HG03575 (cell line): ENCODE results near the gene DRC7.
"Not testable (repeated sequence)": the region's sequence is repeated elsewhere in the genome, so short reads cannot be mapped to it uniquely, and the experiment has no call there.

ENCODE experiments used
- ATAC-seq: cut with Tn5 transposase; IDR thresholded peaks from one replicate; pipeline ENCODE4 v1.9.1; 2021; ENCODE audit not compliant: unreplicated experiment, insufficient number of reproducible peaks, low FRiP score; ENCODE audit errors: extremely low read depth

The DRC7 gene

DNA sequence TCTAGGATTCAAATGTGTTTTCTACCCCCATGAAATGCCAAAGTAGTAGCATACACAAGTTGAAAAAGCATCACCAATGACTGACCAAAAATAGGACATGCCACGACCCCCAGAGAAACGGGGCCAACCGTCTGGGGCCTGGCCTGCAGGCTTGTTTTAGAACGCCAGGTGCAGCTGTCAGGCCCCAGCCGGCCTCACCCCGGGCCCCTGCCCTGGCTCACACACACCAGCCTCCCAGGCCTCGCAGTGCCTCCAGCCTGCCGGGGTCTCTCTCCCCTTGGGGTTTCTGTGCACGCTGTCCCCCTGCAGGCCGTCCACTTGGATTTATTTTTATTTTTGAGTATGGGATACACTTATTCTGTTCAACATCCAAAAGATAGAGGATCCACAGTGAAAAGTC lies 48.9 kb downstream of the DRC7 start:
- ATAC-seq = no peak

DNA sequence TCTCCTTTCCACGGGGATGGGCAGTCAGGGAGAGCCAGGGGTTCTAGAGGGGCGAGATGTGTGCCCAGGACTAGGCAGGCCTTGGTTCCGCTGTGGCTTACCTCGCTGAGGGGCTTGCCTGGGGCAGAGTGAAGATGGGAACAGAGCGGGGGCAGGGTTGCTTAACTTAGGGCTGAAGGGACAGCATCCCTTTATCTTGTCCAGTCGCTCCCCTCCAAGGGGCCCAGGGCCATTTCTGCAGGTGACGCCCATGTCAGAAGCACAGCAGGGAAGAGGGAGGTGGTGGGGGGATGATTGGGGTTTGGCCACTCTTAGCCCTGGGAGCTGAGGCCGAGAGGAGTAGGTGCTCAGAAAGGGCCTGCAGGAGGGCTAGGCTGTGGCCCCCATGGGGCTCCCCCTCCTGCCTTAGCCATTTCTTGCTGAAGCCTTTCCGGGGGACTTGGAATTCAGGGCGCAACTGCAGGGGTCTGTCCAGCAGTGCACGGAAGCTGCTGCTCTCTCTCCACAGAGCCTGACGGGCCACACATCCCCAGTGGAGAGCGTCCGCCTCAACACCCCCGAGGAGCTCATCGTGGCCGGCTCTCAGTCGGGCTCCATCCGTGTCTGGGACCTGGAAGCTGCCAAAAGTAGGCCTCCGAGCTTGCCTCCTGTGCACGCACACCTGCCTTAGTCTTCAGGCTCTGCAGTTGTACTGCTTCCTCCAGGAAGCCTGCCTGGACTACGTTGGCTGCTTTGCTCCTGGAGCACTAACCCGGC lies 49.5 kb downstream of the DRC7 start:
- no peak for ATAC-seq

DNA sequence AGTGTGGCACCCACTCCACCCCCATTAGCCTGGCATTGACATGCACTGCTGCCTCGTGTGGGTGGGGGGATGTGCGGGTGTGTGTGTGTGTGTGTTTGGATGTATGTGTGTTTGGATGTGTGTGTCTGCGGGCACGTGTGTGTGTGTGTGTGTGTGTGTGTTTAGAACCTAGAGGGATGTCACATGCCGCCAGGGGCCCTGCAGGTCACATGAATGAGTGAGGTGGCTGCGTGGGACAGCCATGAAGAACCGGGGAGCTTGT lies 50.0 kb downstream of the DRC7 start:
- no peak for ATAC-seq

DNA sequence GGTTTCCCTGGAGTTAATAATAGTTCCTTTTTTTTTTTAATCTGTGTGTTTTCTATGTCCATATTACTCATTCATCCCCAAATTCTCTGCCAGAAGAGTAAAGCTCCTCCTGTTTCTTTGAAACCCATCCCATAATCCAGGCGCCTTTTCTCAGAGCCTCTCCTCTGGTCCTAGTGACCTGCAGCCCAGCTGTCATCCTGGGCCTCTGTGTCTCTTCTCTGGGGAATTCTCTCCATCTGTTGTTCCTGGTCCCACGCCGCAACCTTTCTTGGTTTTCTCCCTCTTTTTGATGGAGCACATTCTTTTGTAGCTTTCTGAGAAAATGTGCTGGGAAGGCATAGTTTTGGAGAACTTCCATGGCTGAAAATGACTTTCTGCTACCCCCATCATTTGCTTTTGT lies 51.2 kb downstream of the DRC7 start:
- ATAC-seq = no peak

DNA sequence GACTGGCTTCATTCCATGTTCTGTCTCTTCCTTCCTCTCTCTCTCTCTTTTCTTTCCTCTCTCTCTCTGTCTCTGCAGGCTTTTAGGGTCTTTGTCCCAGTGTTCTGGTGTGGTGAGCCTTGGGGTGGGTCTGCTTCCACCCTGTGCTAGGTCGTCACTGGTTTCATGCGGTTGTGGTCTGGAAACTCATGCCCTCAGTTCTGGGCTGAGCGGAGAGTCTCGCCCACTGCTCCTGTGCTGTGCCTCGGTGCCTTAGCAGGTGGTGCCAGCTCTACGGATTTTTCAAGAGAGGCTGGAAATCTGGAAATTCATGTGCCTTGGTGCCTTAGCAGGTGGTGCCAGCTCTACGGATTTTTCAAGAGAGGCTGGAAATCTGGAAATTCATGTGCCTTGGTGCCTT lies 51.7 kb downstream of the DRC7 start:
- ATAC-seq = not testable (repeated sequence)

DNA sequence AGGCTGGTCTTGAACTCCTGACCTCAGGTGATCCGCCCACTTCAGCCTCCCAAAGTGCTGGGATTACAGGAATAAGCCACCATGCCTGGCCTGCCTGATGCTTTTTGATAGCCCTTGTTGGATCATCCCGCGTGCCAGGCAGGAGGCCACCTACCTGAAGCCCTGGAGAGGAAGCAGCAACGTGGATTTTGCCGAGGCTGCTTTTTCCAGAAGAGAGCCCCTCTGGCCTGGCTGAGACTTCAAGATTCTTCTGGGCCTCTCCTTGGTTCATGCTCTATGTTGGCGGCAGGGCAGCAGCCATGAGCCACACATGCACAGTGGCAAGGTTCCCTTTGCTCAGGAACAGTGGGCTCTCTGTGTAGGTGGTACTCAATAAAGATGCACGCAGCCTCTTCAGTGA lies 52.5 kb downstream of the DRC7 start:
- ATAC-seq = no peak

DNA sequence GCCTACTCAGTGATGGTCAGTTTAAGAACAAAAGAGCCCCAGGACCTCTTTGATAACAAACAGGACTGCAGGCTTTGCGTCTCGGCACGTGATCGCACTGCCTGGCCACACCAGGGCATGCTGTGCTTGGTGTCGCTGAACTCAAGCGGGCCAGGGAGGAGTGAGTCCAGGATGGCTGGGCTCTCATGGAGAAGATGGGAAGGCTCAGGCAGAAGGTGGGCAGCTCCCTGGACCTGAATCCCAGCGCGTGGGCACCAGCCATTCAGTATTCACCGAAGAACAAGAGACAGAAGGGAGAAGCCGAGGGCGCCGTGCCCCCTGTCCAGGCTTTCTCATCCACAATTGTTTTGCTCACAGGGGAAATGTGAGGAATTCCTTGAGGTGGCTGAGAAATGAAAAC lies 52.9 kb downstream of the DRC7 start:
- ATAC-seq = no peak

DNA sequence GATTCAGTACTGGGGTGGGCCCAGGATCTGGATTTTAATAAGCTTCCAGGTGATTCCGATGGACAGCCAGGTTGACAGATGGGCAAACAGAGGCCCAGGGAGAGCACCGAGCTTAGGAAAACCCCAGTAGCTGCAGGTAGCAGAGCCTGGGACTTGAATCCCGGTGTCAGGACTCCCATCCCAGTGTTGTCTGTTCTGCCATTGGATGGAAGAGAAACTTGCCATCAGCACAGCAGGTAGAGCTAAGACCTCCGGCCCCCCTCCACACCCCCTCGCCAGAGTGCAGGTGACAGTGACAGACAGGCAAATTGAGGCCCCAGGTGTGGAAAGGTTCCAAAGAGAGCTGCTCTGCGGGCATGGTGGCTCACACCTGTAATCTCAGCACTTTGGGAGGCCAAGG lies 53.4 kb downstream of the DRC7 start:
- ATAC-seq = no peak

DNA sequence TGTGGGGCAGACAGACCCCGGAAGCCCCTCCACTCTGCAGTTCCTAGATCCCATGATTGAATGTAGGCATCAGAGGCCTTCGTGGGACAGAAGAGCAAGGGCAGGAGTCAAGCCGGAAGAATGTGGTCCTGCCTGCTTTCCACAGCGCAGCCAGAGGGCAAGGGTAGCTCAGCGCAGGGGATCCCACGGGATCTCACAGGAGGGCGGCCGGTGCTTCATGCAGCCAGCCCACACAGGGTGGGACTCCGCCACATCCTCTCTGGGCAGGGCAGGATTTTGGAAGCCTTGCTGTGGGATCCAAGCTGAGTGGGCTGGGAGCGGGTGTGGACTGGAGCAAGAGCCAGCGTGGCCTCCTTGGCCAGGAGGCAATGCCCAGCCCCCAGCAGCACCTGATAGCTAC lies 54.0 kb downstream of the DRC7 start:
- no peak for ATAC-seq

DNA sequence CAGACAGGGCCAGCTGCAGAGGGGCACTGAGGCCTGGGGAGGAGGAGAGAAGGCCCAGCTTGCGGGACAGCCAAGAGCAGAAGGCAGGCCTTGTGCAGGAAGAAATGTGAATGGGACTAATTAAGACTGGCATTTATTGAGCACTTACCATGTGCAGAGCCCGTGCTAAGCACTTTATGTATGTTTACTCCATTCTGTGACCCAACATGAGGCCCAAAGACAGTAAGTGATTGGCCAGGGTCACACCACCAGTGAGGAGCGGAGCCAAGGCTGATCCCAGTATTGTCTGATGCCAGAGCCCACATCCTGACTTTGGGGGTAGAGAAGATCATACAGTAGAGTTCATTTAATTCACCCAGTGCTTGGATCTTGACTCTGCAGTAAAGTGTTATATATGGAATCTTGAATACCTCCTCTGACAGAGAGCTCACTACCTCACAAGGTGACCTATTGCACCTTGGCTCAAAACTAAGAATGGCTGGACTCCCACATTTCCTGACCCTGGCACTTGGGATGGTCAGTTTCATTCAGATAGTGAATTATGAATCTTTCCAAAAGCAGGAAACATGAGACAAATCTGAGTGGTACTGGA lies 54.6 kb downstream of the DRC7 start:
- ATAC-seq = no peak

DNA sequence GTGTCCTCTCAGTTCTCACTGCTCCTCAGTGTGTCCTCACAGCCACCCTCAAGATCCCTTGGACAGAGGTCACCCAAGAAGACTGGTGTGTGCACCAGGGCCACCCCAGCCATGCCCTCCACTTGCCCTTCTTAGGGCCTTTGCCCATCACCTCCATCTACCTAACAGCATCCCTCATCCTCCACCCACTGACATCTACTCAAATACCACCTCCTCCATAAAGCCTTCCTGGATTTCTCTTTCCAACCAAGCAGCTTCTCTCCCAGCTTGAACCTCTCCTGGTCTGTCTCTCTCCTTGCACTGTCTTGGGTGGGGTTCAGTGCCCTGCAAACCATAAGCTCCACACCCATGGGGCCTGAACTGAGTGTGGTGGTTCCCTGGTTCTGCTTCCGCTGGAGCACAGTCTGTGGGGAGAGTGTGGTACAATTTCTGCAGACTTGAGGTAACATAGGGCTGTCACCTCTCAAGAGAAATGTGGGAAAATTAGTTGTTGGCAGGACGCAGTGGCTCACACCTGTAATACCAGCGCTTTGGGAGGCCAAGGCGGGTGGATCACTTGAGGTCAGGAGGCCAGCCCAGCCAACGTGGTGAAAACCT lies 55.3 kb downstream of the DRC7 start:
- ATAC-seq = no peak

DNA sequence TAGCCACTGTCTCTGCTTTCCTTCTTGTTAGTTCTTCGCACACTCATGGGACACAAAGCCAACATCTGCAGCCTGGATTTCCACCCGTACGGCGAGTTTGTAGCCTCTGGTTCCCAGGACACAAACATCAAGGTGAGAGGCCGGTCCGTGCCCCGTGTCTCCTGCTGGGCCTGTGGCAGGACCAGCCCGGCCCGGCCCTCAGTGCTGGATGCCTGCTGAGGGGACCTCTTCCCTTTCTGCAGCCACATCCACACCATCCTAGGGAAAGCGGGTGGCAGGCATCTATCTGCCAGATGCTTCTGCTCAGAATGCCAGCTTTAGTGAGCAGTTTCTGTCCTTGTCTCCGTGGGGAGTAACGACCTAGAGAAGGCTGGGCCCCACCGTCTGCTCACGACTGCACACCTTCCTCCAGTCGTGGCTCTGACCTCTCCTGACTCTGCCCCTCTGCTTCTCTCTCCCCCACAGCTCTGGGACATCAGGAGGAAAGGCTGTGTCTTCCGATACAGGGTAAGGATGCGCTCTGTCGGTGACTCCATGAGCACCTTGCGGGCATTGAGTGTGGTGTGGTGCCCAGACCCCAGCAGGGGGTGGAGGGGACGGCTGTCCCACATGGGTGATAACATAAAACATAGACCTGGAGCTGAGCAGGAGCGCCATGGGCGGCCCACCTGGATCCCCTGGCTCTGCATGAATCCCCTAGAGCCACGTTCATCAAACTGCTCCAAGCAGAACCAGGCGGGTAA lies 56.4 kb downstream of the DRC7 start:
- ATAC-seq = no peak

DNA sequence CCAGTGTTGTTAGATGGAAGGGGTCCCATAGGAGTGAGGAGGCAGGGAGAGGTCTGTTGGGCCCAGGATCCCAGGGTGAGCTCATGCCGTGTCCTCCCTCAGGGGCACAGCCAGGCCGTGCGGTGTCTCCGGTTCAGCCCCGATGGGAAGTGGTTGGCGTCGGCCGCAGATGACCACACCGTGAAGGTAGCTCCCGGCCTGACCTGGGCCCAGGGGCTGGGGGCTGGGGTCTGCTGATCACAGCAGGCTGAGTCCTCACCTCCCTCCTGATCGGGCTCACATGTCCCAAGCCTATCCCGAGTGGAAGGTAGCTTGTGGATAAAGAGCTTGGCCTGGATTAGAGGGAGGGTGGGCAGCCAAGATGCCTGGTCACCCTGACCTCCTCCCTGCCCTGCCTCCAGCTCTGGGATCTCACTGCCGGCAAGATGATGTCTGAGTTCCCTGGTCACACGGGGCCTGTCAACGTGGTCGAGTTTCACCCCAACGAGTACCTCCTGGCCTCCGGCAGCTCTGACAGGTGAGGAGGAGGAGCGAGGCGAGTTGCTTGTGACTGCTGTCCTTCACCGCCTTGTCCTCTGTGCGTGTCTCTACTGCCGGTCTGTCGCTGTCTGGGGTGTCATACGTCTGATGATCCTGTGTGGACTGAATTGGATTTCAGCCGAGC lies 57.1 kb downstream of the DRC7 start:
- no peak for ATAC-seq

DNA sequence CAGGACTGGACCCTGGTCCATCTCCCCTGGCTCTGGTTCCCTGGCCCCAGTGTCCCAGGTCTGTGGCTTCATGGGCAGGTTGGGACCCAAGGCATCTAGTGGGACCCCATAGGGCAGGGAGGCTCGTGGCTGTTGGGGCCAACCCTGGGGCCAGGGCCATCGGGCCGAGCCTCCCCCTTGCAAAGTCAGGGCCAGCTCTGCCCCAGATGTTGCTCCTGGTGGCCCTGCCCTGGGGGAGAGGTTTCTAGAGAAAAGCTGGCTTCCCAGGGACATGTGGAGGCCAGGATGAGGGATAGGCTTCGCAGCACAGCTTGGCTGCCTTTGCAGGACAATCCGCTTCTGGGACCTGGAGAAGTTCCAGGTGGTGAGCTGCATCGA lies 57.6 kb downstream of the DRC7 start:
- no peak for ATAC-seq

DNA sequence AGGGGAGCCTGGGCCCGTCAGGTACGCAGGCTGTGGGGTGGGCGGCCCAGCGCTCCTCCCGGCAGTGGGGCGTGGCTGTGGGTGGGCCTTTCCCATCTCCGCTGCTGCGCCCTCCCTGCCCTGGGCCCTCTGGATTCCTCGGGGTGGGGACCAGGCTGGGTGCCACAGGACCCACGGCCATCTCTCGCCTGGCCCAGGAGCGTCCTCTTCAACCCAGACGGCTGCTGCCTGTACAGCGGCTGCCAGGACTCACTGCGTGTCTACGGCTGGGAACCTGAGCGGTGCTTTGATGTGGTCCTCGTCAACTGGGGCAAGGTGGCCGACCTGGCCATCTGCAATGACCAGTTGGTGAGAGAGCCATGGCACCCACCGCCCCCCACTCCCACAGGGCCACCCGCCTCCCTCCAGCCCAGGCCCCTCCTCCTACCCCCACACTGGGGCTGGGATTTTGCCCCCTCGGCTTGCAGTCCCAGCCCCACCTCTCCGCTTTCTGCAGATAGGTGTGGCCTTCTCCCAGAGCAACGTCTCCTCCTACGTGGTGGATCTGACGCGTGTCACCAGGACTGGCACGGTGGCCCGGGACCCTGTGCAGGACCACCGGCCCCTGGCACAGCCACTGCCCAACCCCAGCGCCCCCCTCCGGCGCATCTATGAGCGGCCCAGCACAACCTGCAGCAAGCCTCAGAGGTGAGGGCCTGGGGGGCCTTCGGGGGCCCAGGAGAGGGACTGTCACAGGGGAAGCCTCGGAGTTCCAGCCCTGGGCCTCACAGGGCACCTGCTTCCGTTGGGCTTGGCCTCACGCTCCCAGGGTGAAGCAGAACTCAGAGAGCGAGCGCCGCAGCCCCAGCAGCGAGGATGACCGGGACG lies 58.2 kb downstream of the DRC7 start:
- ATAC-seq = no peak

DNA sequence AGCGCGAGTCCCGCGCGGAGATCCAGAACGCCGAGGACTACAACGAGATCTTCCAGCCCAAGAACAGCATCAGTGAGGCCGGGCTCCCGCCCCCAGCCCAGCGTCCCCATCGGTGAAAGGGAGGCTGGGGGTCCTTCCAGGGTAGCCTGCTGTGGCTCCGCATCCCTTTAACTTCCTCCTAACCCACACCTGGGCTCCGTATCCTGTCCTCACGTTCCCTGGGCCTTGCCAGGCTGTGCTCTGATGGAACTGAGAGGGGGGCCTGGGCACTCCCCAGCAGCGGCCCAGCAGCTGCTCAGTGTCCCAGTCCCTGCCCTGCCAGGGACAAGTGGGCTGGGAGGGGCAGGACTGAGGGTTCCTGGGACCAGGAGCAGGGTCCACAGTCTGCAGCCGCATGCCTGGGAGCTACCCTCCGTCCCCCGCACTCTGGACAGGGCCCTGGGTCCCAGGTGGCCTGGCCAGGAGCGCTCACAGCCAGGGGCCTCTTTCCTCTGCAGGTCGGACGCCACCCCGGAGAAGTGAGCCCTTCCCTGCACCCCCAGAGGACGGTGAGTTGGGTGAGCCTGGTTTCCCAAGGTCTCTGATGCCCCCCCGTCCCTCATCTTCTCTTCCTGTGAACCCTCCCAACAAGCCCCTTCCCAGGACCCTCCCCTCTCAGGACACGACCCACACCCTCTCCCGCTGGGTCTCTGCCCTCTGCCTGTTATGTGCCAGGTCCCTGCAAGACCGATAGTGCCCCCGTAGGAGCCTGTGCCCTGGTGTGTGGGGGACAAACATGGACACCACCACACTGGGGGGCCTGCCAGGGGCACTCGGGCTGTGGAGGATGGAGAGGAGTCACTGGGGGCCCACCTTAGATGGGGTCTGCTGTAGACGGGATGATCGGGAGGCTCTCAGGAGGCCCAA lies 59.1 kb downstream of the DRC7 start:
- ATAC-seq = no peak

DNA sequence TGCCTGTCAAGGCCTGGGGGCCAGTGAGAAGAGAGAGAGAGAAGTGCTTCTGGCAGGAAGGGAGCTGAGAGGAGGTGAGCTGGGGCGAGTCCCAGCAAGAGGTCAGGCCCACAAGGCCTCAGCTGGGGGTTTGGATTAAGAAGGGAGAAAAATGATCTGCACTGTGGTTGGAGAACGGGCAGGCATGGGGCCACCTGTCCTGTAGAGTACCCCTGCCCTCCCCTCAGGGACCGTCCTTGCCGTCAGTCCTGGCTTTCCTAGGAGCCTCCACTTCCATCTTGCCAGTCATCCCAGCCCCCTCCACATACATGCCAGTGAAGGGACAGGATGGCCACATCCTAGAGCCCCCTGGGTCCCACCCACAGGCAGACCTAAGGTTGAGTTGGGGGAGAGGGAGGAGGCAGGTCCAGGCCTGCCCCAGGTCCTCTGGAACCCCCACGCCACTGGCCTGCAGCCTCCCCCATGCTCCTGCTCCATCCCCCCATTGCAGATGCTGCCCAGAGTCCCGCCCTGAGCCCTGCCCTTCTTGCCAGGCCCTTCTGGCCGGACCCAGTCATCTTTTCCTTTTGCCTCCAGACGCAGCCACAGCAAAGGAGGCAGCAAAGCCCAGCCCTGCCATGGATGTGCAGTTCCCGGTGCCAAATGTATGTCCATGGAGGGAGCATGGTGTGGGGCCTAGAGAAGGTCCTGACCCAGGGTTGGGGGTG lies 59.9 kb downstream of the DRC7 start:
- no peak for ATAC-seq
